ENCODE measurements around the gene SCN8A.

SCN8A gene

GRCh38 chr12:51669996-51670395 is 79.0 kb downstream of the SCN8A start:
- no peak for DNase-seq (ENCODE audit: low read depth in 2 of 2)

- DNase-seq (ENCODE audit: low read depth in 2 of 2) = no peak
These were observed 81.3 kb downstream of the SCN8A start for GRCh38 chr12:51672334-51672733.

- DNase-seq (ENCODE audit: low read depth in 2 of 2) = no peak
These were observed 84.2 kb downstream of the SCN8A start for GRCh38 chr12:51675071-51675803.

- no peak for DNase-seq (ENCODE audit: low read depth in 2 of 2)
These were observed 85.8 kb downstream of the SCN8A start for GRCh38 chr12:51676875-51677274.

- no peak for DNase-seq (ENCODE audit: low read depth in 2 of 2)
These were observed 86.4 kb downstream of the SCN8A start for GRCh38 chr12:51677284-51677968.

- no peak for DNase-seq (ENCODE audit: low read depth in 2 of 2)
These were observed 87.2 kb downstream of the SCN8A start for GRCh38 chr12:51678086-51678724.

GRCh38 chr12:51682981-51683380 is 91.9 kb downstream of the SCN8A start:
- no peak for DNase-seq (ENCODE audit: low read depth in 2 of 2)

- no peak for DNase-seq (ENCODE audit: low read depth in 2 of 2)
These were observed 92.8 kb downstream of the SCN8A start for GRCh38 chr12:51683763-51684357.

- DNase-seq (ENCODE audit: low read depth in 2 of 2) = no peak
These were observed 95.7 kb downstream of the SCN8A start for GRCh38 chr12:51686727-51687126.

GRCh38 chr12:51687177-51687576 is 96.1 kb downstream of the SCN8A start:
- DNase-seq (ENCODE audit: low read depth in 2 of 2) = no peak

GRCh38 chr12:51687614-51688013 is 96.6 kb downstream of the SCN8A start:
- DNase-seq (ENCODE audit: low read depth in 2 of 2) = no peak

- DNase-seq (ENCODE audit: low read depth in 2 of 2) = no peak
These were observed 99.0 kb downstream of the SCN8A start for GRCh38 chr12:51689983-51690382.

GRCh38 chr12:51692016-51692415 is 101.0 kb downstream of the SCN8A start:
- no peak for DNase-seq (ENCODE audit: low read depth in 2 of 2)

- no peak for DNase-seq (ENCODE audit: low read depth in 2 of 2)
These were observed 102.5 kb downstream of the SCN8A start for GRCh38 chr12:51693569-51693968.

GRCh38 chr12:51694146-51694545 is 103.1 kb downstream of the SCN8A start:
- DNase-seq (ENCODE audit: low read depth in 2 of 2) = no peak

GRCh38 chr12:51695241-51696010 is 104.4 kb downstream of the SCN8A start:
- no peak for DNase-seq (ENCODE audit: low read depth in 2 of 2)

GRCh38 chr12:51699219-51699618 is 108.2 kb downstream of the SCN8A start:
- no peak for DNase-seq (ENCODE audit: low read depth in 2 of 2)

- no peak for DNase-seq (ENCODE audit: low read depth in 2 of 2)
These were observed 109.9 kb downstream of the SCN8A start for GRCh38 chr12:51700887-51701286.

- DNase-seq (ENCODE audit: low read depth in 2 of 2) = no peak
These were observed 111.6 kb downstream of the SCN8A start for GRCh38 chr12:51702587-51702986.

- no peak for DNase-seq (ENCODE audit: low read depth in 2 of 2)
These were observed 114.4 kb downstream of the SCN8A start for GRCh38 chr12:51705450-51705849.

GRCh38 chr12:51706206-51706605 is 115.2 kb downstream of the SCN8A start:
- no peak for DNase-seq (ENCODE audit: low read depth in 2 of 2)

- DNase-seq (ENCODE audit: low read depth in 2 of 2) = no peak
These were observed 123.6 kb downstream of the SCN8A start for GRCh38 chr12:51714666-51715065.
